Adrenal gland (tissue), 5 donors: ENCODE data around the gene NEK8.

Source experiments
- POLR2A ChIP-seq, 2 donors: fragments of 450-650 bp; IDR thresholded peaks; one replicate each; pipeline ENCODE4 v1.6.1; 2017; ENCODE audit warnings: antibody characterized with exemption in 2 of 2, mild to moderate bottlenecking in 2 of 2, moderate library complexity in 1 of 2
- TF ChIP-seq, protein P1 (sequence below), 6 experiments: fragments of 450-650 bp in 4 of 6; fragments of 200-600 bp in 2 of 6; sonication (generic) in 1 of 6; IDR thresholded peaks; 1 replicate in 5 of 6; 2 replicates in 1 of 6; pipeline versions ENCODE4 v1.5.1 to v1.8.0; 2016 to 2021; ENCODE audit warnings: antibody characterized with exemption in 6 of 6, mild to moderate bottlenecking in 2 of 6, moderate library complexity in 1 of 6
- donor health status: DM: no; HTN: no; CAD: no.

DNA sequence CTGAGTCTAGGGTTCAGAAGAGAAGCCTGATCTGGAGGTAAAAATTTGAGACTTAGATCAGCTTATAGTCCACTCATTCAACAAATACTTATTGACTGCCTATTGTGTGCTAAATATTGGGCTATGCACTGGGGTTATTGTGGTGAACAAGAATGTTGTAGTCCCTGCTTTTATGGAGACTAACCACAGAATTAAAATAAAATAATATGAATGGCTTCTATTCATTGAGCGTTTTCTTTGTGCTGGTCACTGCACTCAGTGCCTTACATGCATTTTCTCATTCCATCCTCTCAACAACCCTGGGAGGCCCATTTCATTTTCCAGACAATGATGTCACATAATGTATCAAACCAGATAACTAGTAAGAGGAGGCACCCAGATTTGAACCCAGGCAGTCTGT lies 4.8 kb downstream of the NEK8 start:
- no peak for TF ChIP-seq POLR2A (IDR thresholded peaks at IDR 0.05)
- TF ChIP-seq, protein P1, sequence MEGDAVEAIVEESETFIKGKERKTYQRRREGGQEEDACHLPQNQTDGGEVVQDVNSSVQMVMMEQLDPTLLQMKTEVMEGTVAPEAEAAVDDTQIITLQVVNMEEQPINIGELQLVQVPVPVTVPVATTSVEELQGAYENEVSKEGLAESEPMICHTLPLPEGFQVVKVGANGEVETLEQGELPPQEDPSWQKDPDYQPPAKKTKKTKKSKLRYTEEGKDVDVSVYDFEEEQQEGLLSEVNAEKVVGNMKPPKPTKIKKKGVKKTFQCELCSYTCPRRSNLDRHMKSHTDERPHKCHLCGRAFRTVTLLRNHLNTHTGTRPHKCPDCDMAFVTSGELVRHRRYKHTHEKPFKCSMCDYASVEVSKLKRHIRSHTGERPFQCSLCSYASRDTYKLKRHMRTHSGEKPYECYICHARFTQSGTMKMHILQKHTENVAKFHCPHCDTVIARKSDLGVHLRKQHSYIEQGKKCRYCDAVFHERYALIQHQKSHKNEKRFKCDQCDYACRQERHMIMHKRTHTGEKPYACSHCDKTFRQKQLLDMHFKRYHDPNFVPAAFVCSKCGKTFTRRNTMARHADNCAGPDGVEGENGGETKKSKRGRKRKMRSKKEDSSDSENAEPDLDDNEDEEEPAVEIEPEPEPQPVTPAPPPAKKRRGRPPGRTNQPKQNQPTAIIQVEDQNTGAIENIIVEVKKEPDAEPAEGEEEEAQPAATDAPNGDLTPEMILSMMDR (IDR thresholded peaks at IDR 0.05): no peak
